SK-N-SH treated with all-trans-retinoic acid at 6 μM for 48 hours (cell line): Measurements from ENCODE around the gene RALA.
A peak's percentile ranks its signal among the peaks of the same experiment; 100 is the strongest.
"Not testable (repeated sequence)": the region's sequence is repeated elsewhere in the genome, so short reads cannot be mapped to it uniquely, and the experiment has no call there.

Experiments
- ATAC-seq: fragments of 200-7000 bp; cut with Tn5 transposase; 3 replicates; pipeline ENCODE4 v1.9.1; 2020; ENCODE audit warnings: mild to moderate bottlenecking, moderate library complexity
- ARNTL ChIP-seq: fragments of 450-650 bp; formaldehyde crosslinking; IDR thresholded peaks from 2 replicates; pipeline ENCODE4 v1.5.0; 2020; ENCODE audit warnings: low read depth, mild to moderate bottlenecking, moderate library complexity, borderline replicate concordance
- BACH2 ChIP-seq: fragments of 250-450 bp; sonication (Bioruptor Pico); IDR thresholded peaks from 2 replicates; pipeline ENCODE4 v1.9.0; 2021; ENCODE audit warnings: mild to moderate bottlenecking, borderline replicate concordance
- CSDC2 ChIP-seq: fragments of 250-450 bp; sonication (Bioruptor Pico); IDR thresholded peaks from 2 replicates; pipeline ENCODE4 v1.5.0; 2020; ENCODE audit warnings: mild to moderate bottlenecking, moderate library complexity
- ESRRG ChIP-seq: fragments of 250-450 bp; sonication (Bioruptor Pico); IDR thresholded peaks from 2 replicates; pipeline ENCODE4 v1.6.1; 2021; ENCODE audit warnings: mild to moderate bottlenecking
- GLIS3 ChIP-seq: fragments of 250-450 bp; sonication (Bioruptor Pico); IDR thresholded peaks from 2 replicates; pipeline ENCODE4 v1.5.0; 2020; ENCODE audit warnings: mild to moderate bottlenecking, moderate library complexity
- ISL1 ChIP-seq: fragments of 250-450 bp; sonication (Bioruptor Pico); IDR thresholded peaks from 2 replicates; pipeline ENCODE4 v2.1.2; 2022; ENCODE audit warnings: mild to moderate bottlenecking, moderate library complexity
- PPARA ChIP-seq: fragments of 250-450 bp; sonication (Bioruptor Pico); IDR thresholded peaks from 2 replicates; pipeline ENCODE4 v1.5.0; 2020; ENCODE audit warnings: mild to moderate bottlenecking, borderline replicate concordance
- RARB ChIP-seq: fragments of 250-450 bp; sonication (Bioruptor Pico); IDR thresholded peaks from 2 replicates; pipeline ENCODE4 v1.8.0; 2021; ENCODE audit warnings: mild to moderate bottlenecking, moderate library complexity
- SNAI2 ChIP-seq: fragments of 250-450 bp; sonication (Bioruptor Pico); IDR thresholded peaks from 2 replicates; pipeline ENCODE4 v1.5.0; 2020; ENCODE audit warnings: mild to moderate bottlenecking, moderate library complexity
- TOX ChIP-seq: fragments of 250-450 bp; sonication (Bioruptor Pico); IDR thresholded peaks from 2 replicates; pipeline ENCODE4 v1.8.0; 2021; ENCODE audit warnings: mild to moderate bottlenecking, moderate library complexity, borderline replicate concordance
- ZFP3 ChIP-seq: fragments of 250-450 bp; sonication (Bioruptor Pico); IDR thresholded peaks from 2 replicates; pipeline ENCODE4 v1.5.0; 2020; ENCODE audit warnings: mild to moderate bottlenecking, moderate library complexity
- ZFP30 ChIP-seq: fragments of 450-650 bp; formaldehyde crosslinking; IDR thresholded peaks from 2 replicates; pipeline ENCODE4 v1.5.0; 2022; ENCODE audit warnings: mild to moderate bottlenecking, moderate library complexity
- ZNF565 ChIP-seq: fragments of 450-650 bp; formaldehyde crosslinking; conservative IDR thresholded peaks from 2 replicates; pipeline ENCODE4 v1.5.0; 2020; ENCODE audit warnings: low read depth, mild to moderate bottlenecking, moderate library complexity
- ZNF70 ChIP-seq: fragments of 450-650 bp; formaldehyde crosslinking; IDR thresholded peaks from 2 replicates; pipeline ENCODE4 v1.5.0; 2020; ENCODE audit warnings: mild to moderate bottlenecking, moderate library complexity
- ZNF8 ChIP-seq: fragments of 450-650 bp; formaldehyde crosslinking; IDR thresholded peaks from 2 replicates; pipeline ENCODE4 v1.5.0; 2020; ENCODE audit warnings: mild to moderate bottlenecking, moderate library complexity
- TF ChIP-seq, protein P1 (sequence below): fragments of 250-450 bp; sonication (Bioruptor Pico); IDR thresholded peaks from 2 replicates; pipeline ENCODE4 v1.5.1; 2020; ENCODE audit warnings: low read depth, mild to moderate bottlenecking, moderate library complexity
- TF ChIP-seq, protein P2 (sequence below): fragments of 250-450 bp; sonication (Bioruptor Pico); IDR thresholded peaks from 2 replicates; pipeline ENCODE4 v1.5.0; 2020; ENCODE audit warnings: mild to moderate bottlenecking, moderate library complexity
- TF ChIP-seq, protein P3 (sequence below): fragments of 250-450 bp; sonication (Bioruptor Pico); IDR thresholded peaks from 2 replicates; pipeline ENCODE4 v1.8.0; 2020; ENCODE audit warnings: mild to moderate bottlenecking, moderate library complexity, borderline replicate concordance
- TF ChIP-seq, protein P4 (sequence below): fragments of 250-450 bp; sonication (Bioruptor Pico); IDR thresholded peaks from 2 replicates; pipeline ENCODE4 v1.8.0; 2021; ENCODE audit warnings: low read depth, mild to moderate bottlenecking, moderate library complexity, borderline replicate concordance

Gene RALA

DNA sequence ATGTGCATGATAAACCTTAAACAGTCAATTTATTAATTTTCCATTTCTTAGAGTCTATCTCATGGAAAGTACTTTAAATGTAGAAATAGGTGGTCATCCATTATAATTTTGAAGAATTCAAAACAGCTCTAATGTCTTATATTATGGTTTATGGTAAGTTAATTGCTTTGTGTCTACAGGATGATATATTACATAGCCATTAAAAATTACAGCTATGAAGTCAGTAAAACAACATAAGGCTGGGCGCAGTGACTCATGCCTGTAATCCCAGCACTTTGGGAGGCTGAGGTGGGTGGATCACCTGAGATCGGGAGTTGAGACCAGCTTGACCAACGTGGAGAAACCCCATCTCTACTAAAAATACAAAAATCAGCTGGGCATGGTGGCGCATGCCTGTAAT lies 44.9 kb downstream of the RALA start:
- not testable (repeated sequence) for ATAC-seq
- TF ChIP-seq, protein P1, sequence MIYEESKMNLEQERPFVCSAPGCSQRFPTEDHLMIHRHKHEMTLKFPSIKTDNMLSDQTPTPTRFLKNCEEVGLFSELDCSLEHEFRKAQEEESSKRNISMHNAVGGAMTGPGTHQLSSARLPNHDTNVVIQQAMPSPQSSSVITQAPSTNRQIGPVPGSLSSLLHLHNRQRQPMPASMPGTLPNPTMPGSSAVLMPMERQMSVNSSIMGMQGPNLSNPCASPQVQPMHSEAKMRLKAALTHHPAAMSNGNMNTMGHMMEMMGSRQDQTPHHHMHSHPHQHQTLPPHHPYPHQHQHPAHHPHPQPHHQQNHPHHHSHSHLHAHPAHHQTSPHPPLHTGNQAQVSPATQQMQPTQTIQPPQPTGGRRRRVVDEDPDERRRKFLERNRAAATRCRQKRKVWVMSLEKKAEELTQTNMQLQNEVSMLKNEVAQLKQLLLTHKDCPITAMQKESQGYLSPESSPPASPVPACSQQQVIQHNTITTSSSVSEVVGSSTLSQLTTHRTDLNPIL (CRISPR knock-in tag) = peak; percentile 55; the same call in 1 of the 2 replicates
- TF ChIP-seq ISL1 (CRISPR knock-in tag) = peak; percentile 83

DNA sequence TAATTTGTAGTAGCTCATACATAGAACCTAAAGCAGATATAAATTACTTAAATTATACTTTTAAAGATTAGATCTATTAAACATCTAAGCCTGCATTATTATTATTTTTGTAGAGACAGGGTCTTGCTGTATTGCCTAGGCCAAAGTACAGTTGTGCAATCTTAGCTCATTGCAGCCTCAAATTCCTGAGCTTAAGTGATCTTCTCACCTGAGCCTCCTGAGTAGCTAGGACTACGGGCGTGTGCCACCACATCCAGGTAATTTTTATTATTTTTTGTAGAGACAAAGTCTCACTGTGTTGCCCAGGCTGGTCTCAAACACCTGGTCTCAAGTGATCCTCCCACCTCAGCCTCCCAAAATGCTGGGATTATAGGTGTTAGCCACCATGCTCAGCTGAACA lies 46.7 kb downstream of the RALA start:
- ATAC-seq = no peak
- TF ChIP-seq TOX (no peak), BACH2 (CRISPR knock-in tag) (no peak)

DNA sequence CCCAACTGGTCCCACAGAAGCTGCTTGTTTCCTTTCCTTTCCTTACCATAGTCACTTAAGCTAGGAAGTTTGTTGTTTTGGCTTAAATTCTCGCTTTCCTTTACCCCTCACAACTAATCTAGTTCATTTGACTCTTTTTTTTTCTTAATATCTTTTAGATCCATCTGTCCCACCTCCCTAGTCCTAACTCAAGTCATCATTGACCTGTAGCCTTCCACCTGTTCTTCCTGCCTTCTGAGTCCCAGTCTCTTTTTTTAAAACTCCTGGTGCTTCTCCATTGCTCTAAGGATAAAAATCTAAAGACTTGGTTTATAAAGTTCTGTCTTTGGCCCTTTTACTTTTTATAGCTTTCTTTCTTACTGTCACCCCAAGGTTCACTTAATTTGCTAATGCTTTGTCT lies 47.6 kb downstream of the RALA start:
- no peak for ATAC-seq

DNA sequence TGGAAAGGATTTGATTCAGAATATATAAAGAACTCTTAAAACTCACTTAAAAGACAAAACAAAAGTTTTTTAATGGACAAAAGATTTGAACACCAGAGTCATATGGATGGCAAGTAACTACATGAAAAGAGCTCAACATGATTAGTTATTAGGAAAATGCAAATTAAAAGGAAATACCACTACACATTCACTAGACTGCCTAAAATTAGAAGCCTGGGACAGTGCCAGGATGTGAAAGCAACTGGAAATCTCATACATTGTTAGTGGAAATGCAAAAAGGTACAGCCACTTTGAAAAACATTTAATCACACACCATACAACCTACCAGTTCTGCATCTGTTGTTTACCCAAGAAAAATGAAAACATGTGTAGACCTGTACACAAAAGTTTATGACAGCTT lies 48.8 kb downstream of the RALA start:
- no peak for TF ChIP-seq ARNTL (CRISPR knock-in tag)
- no peak for TF ChIP-seq BACH2 (CRISPR knock-in tag)
- TF ChIP-seq ZNF70 (CRISPR knock-in tag) = no peak
- TF ChIP-seq, protein P2, sequence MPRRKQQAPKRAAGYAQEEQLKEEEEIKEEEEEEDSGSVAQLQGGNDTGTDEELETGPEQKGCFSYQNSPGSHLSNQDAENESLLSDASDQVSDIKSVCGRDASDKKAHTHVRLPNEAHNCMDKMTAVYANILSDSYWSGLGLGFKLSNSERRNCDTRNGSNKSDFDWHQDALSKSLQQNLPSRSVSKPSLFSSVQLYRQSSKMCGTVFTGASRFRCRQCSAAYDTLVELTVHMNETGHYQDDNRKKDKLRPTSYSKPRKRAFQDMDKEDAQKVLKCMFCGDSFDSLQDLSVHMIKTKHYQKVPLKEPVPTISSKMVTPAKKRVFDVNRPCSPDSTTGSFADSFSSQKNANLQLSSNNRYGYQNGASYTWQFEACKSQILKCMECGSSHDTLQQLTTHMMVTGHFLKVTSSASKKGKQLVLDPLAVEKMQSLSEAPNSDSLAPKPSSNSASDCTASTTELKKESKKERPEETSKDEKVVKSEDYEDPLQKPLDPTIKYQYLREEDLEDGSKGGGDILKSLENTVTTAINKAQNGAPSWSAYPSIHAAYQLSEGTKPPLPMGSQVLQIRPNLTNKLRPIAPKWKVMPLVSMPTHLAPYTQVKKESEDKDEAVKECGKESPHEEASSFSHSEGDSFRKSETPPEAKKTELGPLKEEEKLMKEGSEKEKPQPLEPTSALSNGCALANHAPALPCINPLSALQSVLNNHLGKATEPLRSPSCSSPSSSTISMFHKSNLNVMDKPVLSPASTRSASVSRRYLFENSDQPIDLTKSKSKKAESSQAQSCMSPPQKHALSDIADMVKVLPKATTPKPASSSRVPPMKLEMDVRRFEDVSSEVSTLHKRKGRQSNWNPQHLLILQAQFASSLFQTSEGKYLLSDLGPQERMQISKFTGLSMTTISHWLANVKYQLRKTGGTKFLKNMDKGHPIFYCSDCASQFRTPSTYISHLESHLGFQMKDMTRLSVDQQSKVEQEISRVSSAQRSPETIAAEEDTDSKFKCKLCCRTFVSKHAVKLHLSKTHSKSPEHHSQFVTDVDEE = no peak
- no peak for TF ChIP-seq RARB (CRISPR knock-in tag)
- TF ChIP-seq, protein P3, sequence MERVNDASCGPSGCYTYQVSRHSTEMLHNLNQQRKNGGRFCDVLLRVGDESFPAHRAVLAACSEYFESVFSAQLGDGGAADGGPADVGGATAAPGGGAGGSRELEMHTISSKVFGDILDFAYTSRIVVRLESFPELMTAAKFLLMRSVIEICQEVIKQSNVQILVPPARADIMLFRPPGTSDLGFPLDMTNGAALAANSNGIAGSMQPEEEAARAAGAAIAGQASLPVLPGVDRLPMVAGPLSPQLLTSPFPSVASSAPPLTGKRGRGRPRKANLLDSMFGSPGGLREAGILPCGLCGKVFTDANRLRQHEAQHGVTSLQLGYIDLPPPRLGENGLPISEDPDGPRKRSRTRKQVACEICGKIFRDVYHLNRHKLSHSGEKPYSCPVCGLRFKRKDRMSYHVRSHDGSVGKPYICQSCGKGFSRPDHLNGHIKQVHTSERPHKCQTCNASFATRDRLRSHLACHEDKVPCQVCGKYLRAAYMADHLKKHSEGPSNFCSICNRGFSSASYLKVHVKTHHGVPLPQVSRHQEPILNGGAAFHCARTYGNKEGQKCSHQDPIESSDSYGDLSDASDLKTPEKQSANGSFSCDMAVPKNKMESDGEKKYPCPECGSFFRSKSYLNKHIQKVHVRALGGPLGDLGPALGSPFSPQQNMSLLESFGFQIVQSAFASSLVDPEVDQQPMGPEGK (CRISPR knock-in tag) = no peak
- TF ChIP-seq ESRRG = no peak
- no peak for TF ChIP-seq ZFP3 (CRISPR knock-in tag)
- TF ChIP-seq, protein P4, sequence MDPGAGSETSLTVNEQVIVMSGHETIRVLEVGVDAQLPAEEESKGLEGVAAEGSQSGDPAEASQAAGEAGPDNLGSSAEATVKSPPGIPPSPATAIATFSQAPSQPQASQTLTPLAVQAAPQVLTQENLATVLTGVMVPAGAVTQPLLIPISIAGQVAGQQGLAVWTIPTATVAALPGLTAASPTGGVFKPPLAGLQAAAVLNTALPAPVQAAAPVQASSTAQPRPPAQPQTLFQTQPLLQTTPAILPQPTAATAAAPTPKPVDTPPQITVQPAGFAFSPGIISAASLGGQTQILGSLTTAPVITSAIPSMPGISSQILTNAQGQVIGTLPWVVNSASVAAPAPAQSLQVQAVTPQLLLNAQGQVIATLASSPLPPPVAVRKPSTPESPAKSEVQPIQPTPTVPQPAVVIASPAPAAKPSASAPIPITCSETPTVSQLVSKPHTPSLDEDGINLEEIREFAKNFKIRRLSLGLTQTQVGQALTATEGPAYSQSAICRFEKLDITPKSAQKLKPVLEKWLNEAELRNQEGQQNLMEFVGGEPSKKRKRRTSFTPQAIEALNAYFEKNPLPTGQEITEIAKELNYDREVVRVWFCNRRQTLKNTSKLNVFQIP (CRISPR knock-in tag) = no peak
- no peak; the same call in 2 of the 3 replicates for ATAC-seq

More for the DNA sequence above, 47.6 kb downstream of the RALA start:
- no peak for TF ChIP-seq ISL1 (CRISPR knock-in tag)
- no peak for TF ChIP-seq GLIS3
- TF ChIP-seq ZFP30 = no peak
- TF ChIP-seq, protein P4 (CRISPR knock-in tag) = no peak
- TF ChIP-seq SNAI2 (CRISPR knock-in tag) = no peak
- TF ChIP-seq ARNTL (CRISPR knock-in tag) = no peak
- TF ChIP-seq ESRRG = no peak
- no peak for TF ChIP-seq CSDC2 (CRISPR knock-in tag)
- TF ChIP-seq, protein P2 = no peak
- no peak for TF ChIP-seq BACH2 (CRISPR knock-in tag)
- TF ChIP-seq PPARA = no peak
- no peak for TF ChIP-seq ZNF565 (CRISPR knock-in tag)
- TF ChIP-seq ZNF8 (CRISPR knock-in tag) = no peak
